ENCODE data around the gene NKX3-2. TPM values are rescaled to one million over a fixed set of nuclear protein-coding genes. Genes with fewer than 3 reads are reported as not detected.

The NKX3-2 gene
- total and polyA plus RNA-seq, 5 donors from 2014 or later = not detected

- Mint-ChIP-seq H3K4me1 (peaks cover 6 to 35% (median 17%) of the 10 kb centered on the region in 4 donors), H3K27me3 (peaks cover 97% of the 10 kb centered on the region), H3K9me3 (peaks cover 0 to 10% (median 0%) of the 10 kb centered on the region in 7 donors), H3K4me3 (peak overlapping the region; percentile 11 to 53 (median 32)), H3K27ac (no peak overlapping the region), H3K36me3 (no peaks in the 10 kb centered on the region)
- H3K27me3 ChIP-seq (ENCODE audit: control insufficient read depth, insufficient read depth, low read length) = peaks cover 63% of the 10 kb centered on the region
- DNase-seq (peak in 1 of 3 donors; percentile 51), ATAC-seq (ENCODE audit: low read depth in 2 of 2) (no peak)
- peaks cover 5 to 12% of the 10 kb centered on the region in 2 experiments for H3K9me3 ChIP-seq (ENCODE audit: control insufficient read depth in 2 of 2, low read length in 2 of 2)
- peak overlapping the region; percentile 15 for H3K4me3 ChIP-seq (ENCODE audit: low read depth, low read length)
- peaks cover 24% of the 10 kb centered on the region for H3K4me1 ChIP-seq (ENCODE audit: control insufficient read depth, insufficient read depth, low read length, poor library complexity, severe bottlenecking)
- H3K27ac ChIP-seq (ENCODE audit: insufficient read depth, low read length, poor library complexity, severe bottlenecking) = no peak overlapping the region
- no peaks in the 10 kb centered on the region for H3K36me3 ChIP-seq (ENCODE audit: control insufficient read depth, insufficient read depth, low read length)
Measured at GRCh38 chr4:13527981-13528820, 16.1 kb downstream of the NKX3-2 start.

GRCh38 chr4:13527192-13527980 lies 16.9 kb downstream of the NKX3-2 start:
- H3K4me1 Mint-ChIP-seq = peaks cover 6 to 42% (median 18%) of the 10 kb centered on the region in 4 donors
- Histone ChIP-seq H3K4me3 (ENCODE audit: low read depth, low read length) (no peak overlapping the region), H3K4me1 (ENCODE audit: control insufficient read depth, insufficient read depth, low read length, poor library complexity, severe bottlenecking) (peaks cover 29% of the 10 kb centered on the region), H3K36me3 (ENCODE audit: control insufficient read depth, insufficient read depth, low read length) (no peaks in the 10 kb centered on the region), H3K27ac (ENCODE audit: insufficient read depth, low read length, poor library complexity, severe bottlenecking) (no peak overlapping the region), H3K27me3 (ENCODE audit: control insufficient read depth, insufficient read depth, low read length) (peaks cover 58% of the 10 kb centered on the region), H3K9me3 (ENCODE audit: control insufficient read depth in 2 of 2, low read length in 2 of 2) (peaks cover 5 to 12% of the 10 kb centered on the region in 2 experiments)
- H3K9me3 Mint-ChIP-seq = peaks cover 0 to 16% (median 0%) of the 10 kb centered on the region in 7 donors
- no peak for ATAC-seq (ENCODE audit: low read depth in 2 of 2)
- H3K27me3 Mint-ChIP-seq = peaks cover 97% of the 10 kb centered on the region
- H3K36me3 Mint-ChIP-seq = no peaks in the 10 kb centered on the region
- peak overlapping the region in 1 of 3 donors; percentile 65 for H3K27ac Mint-ChIP-seq
- no peak for DNase-seq
- H3K4me3 Mint-ChIP-seq = peak overlapping the region in 1 of 4 donors; percentile 60

- Histone ChIP-seq H3K27ac (ENCODE audit: insufficient read depth, low read length, poor library complexity, severe bottlenecking) (no peak overlapping the region), H3K36me3 (ENCODE audit: control insufficient read depth, insufficient read depth, low read length) (no peaks in the 10 kb centered on the region), H3K4me1 (ENCODE audit: control insufficient read depth, insufficient read depth, low read length, poor library complexity, severe bottlenecking) (peaks cover 31% of the 10 kb centered on the region), H3K4me3 (ENCODE audit: low read depth, low read length) (no peak overlapping the region), H3K9me3 (ENCODE audit: control insufficient read depth in 2 of 2, low read length in 2 of 2) (peaks cover 5 to 12% of the 10 kb centered on the region in 2 experiments), H3K27me3 (ENCODE audit: control insufficient read depth, insufficient read depth, low read length) (peaks cover 56% of the 10 kb centered on the region)
- DNase-seq (no peak), ATAC-seq (ENCODE audit: low read depth in 2 of 2) (no peak)
- H3K27ac Mint-ChIP-seq = no peak overlapping the region
- peaks cover 6 to 48% (median 18%) of the 10 kb centered on the region in 4 donors for H3K4me1 Mint-ChIP-seq
- no peak overlapping the region for H3K4me3 Mint-ChIP-seq
- no peaks in the 10 kb centered on the region for H3K36me3 Mint-ChIP-seq
- H3K27me3 Mint-ChIP-seq = peaks cover 99% of the 10 kb centered on the region
- peaks cover 0 to 16% (median 0%) of the 10 kb centered on the region in 7 donors for H3K9me3 Mint-ChIP-seq
Measured at GRCh38 chr4:13526658-13527057, 17.6 kb downstream of the NKX3-2 start.

- H3K9me3 ChIP-seq (ENCODE audit: control insufficient read depth in 2 of 2, low read length in 2 of 2) = peaks cover 5 to 12% of the 10 kb centered on the region in 2 experiments
- Mint-ChIP-seq H3K9me3 (peaks cover 0 to 14% (median 0%) of the 10 kb centered on the region in 7 donors), H3K36me3 (no peaks in the 10 kb centered on the region), H3K27me3 (peaks cover 96% of the 10 kb centered on the region), H3K4me3 (no peak overlapping the region), H3K4me1 (peaks cover 6 to 38% (median 14%) of the 10 kb centered on the region in 4 donors), H3K27ac (no peak overlapping the region)
- no peak overlapping the region for H3K27ac ChIP-seq (ENCODE audit: insufficient read depth, low read length, poor library complexity, severe bottlenecking)
- peaks cover 58% of the 10 kb centered on the region for H3K27me3 ChIP-seq (ENCODE audit: control insufficient read depth, insufficient read depth, low read length)
- no peaks in the 10 kb centered on the region for H3K36me3 ChIP-seq (ENCODE audit: control insufficient read depth, insufficient read depth, low read length)
- ATAC-seq (ENCODE audit: low read depth in 2 of 2) (no peak), DNase-seq (no peak)
- peaks cover 26% of the 10 kb centered on the region for H3K4me1 ChIP-seq (ENCODE audit: control insufficient read depth, insufficient read depth, low read length, poor library complexity, severe bottlenecking)
- H3K4me3 ChIP-seq (ENCODE audit: low read depth, low read length) = no peak overlapping the region
Measured at GRCh38 chr4:13525606-13526281, 18.6 kb downstream of the NKX3-2 start.

- peaks cover 94% of the 10 kb centered on the region for H3K27me3 Mint-ChIP-seq
- H3K4me3 Mint-ChIP-seq = no peak overlapping the region
- H3K4me3 ChIP-seq (ENCODE audit: low read depth, low read length) = no peak overlapping the region
- no peak for ATAC-seq (ENCODE audit: low read depth in 2 of 2)
- no peaks in the 10 kb centered on the region for H3K36me3 Mint-ChIP-seq
- H3K27ac Mint-ChIP-seq = no peak overlapping the region
- H3K27me3 ChIP-seq (ENCODE audit: control insufficient read depth, insufficient read depth, low read length) = peaks cover 53% of the 10 kb centered on the region
- H3K4me1 Mint-ChIP-seq = peaks cover 6 to 36% (median 12%) of the 10 kb centered on the region in 4 donors
- H3K9me3 Mint-ChIP-seq = peaks cover 0 to 14% (median 0%) of the 10 kb centered on the region in 7 donors
- H3K9me3 ChIP-seq (ENCODE audit: control insufficient read depth in 2 of 2, low read length in 2 of 2) = peaks cover 5 to 12% of the 10 kb centered on the region in 2 experiments
- peaks cover 26% of the 10 kb centered on the region for H3K4me1 ChIP-seq (ENCODE audit: control insufficient read depth, insufficient read depth, low read length, poor library complexity, severe bottlenecking)
- DNase-seq = no peak
- H3K36me3 ChIP-seq (ENCODE audit: control insufficient read depth, insufficient read depth, low read length) = no peaks in the 10 kb centered on the region
- H3K27ac ChIP-seq (ENCODE audit: insufficient read depth, low read length, poor library complexity, severe bottlenecking) = no peak overlapping the region
Measured at GRCh38 chr4:13524504-13525243, 19.6 kb downstream of the NKX3-2 start.

GRCh38 chr4:13523591-13524503 lies 20.5 kb downstream of the NKX3-2 start:
- H3K27ac Mint-ChIP-seq = peak overlapping the region in 1 of 3 donors; percentile 43
- no peak overlapping the region for H3K4me3 ChIP-seq (ENCODE audit: low read depth, low read length)
- H3K27ac ChIP-seq (ENCODE audit: insufficient read depth, low read length, poor library complexity, severe bottlenecking) = no peak overlapping the region
- DNase-seq (no peak), ATAC-seq (ENCODE audit: low read depth in 2 of 2) (no peak)
- H3K9me3 Mint-ChIP-seq = peaks cover 0 to 12% (median 0%) of the 10 kb centered on the region in 7 donors
- peaks cover 5 to 12% of the 10 kb centered on the region in 2 experiments for H3K9me3 ChIP-seq (ENCODE audit: control insufficient read depth in 2 of 2, low read length in 2 of 2)
- peaks cover 51% of the 10 kb centered on the region for H3K27me3 ChIP-seq (ENCODE audit: control insufficient read depth, insufficient read depth, low read length)
- peaks cover 93% of the 10 kb centered on the region for H3K27me3 Mint-ChIP-seq
- no peak overlapping the region for H3K4me3 Mint-ChIP-seq
- no peaks in the 10 kb centered on the region for H3K36me3 Mint-ChIP-seq
- H3K4me1 Mint-ChIP-seq = peaks cover 6 to 28% (median 12%) of the 10 kb centered on the region in 4 donors
- H3K4me1 ChIP-seq (ENCODE audit: control insufficient read depth, insufficient read depth, low read length, poor library complexity, severe bottlenecking) = peaks cover 20% of the 10 kb centered on the region
- H3K36me3 ChIP-seq (ENCODE audit: control insufficient read depth, insufficient read depth, low read length) = no peaks in the 10 kb centered on the region
